ENCODE data around the gene SLC37A1. TPM values are rescaled to one million over a fixed set of nuclear protein-coding genes. Genes with fewer than 3 reads are reported as not detected.
A peak's percentile ranks its signal among the peaks of the same experiment; 100 is the strongest.

Gene SLC37A1
- total RNA-seq, 1 experiment from 2014 or later, result 23.5 TPM

DNA sequence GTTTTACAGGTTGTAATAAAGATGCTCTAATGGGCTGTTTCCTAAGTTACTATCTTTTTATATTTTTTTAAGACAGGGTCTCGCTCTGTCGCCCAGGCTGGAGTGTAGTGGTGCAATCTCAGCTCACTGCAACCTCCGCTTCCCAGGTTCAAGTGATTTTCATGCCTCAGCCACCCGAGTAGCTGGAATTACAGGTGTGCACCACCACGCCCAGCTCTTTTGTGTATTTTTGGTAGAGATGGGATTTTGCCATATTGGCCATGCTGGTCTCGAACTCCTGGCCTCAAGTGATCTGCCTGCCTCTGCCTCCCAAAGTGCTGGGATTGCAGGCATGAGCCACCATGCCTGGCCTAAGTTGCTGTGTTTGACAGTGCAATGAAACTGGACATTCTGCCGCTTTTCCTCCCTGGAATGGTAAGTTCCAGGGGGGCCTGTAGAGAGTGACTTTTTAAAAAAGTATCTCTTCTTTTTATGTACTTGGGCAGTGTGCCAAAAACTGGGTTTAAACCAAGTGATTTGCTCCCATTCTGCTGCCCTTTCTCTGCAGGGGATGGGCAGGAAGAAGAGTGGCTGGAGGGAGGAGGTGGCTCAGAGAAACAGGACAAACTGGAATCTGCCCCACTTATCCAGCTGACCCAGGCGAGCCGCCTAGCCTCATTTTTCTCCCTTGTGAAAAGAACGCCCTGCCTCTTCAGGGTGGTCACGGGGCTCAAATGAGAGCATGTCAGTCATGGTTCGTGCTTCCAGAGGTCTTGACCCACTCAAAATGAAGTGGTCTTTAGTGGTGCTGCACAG is 2.3 kb downstream of the SLC37A1 start:
- no peak for TF ChIP-seq EZH2 (IDR thresholded peaks at IDR 0.05; ENCODE audit: low read depth)
- TF ChIP-seq, protein P1, sequence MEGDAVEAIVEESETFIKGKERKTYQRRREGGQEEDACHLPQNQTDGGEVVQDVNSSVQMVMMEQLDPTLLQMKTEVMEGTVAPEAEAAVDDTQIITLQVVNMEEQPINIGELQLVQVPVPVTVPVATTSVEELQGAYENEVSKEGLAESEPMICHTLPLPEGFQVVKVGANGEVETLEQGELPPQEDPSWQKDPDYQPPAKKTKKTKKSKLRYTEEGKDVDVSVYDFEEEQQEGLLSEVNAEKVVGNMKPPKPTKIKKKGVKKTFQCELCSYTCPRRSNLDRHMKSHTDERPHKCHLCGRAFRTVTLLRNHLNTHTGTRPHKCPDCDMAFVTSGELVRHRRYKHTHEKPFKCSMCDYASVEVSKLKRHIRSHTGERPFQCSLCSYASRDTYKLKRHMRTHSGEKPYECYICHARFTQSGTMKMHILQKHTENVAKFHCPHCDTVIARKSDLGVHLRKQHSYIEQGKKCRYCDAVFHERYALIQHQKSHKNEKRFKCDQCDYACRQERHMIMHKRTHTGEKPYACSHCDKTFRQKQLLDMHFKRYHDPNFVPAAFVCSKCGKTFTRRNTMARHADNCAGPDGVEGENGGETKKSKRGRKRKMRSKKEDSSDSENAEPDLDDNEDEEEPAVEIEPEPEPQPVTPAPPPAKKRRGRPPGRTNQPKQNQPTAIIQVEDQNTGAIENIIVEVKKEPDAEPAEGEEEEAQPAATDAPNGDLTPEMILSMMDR (conservative IDR thresholded peaks at IDR 0.05), result no peak
- Histone ChIP-seq H3F3A (ENCODE audit: insufficient read depth, low read depth) (peaks cover 49% of the 10 kb centered on the region), H3K9me3 (ENCODE audit: insufficient read depth, low read depth) (no peaks in the 10 kb centered on the region), H3K79me2 (ENCODE audit: low read depth) (peaks cover 63% of the 10 kb centered on the region), H3K4me3 (peak overlapping the region; percentile 71), H3K4me2 (peak overlapping the region; percentile 89), H2AFZ (no peak overlapping the region), H4K20me1 (ENCODE audit: insufficient read depth) (no peaks in the 10 kb centered on the region), H3K4me1 (replicated peaks; ENCODE audit: insufficient read depth) (peaks cover 40% of the 10 kb centered on the region), H3K36me3 (ENCODE audit: low read depth) (peaks cover 13% of the 10 kb centered on the region), H3K27ac (peak overlapping the region; percentile 93), H3K27me3 (ENCODE audit: insufficient read depth, low read depth) (no peaks in the 10 kb centered on the region), H3K9me2 (ENCODE audit: insufficient read depth) (no peaks in the 10 kb centered on the region)
- DNase-seq, result peak; percentile 78 to 93
- intact Hi-C loops (cut with micrococcal nuclease; ENCODE audit: unreplicated experiment), result loop anchor here (10.0 kb wide), 1 partner anchor 131 kb away; no protein-coding TSS in a partner anchor
- BruUV-seq (replicated peaks), result no TSS peak
- ChIA-PET POLR2A (ENCODE audit: unreplicated experiment) (no interaction called here), CTCF (no interaction called here)

DNA sequence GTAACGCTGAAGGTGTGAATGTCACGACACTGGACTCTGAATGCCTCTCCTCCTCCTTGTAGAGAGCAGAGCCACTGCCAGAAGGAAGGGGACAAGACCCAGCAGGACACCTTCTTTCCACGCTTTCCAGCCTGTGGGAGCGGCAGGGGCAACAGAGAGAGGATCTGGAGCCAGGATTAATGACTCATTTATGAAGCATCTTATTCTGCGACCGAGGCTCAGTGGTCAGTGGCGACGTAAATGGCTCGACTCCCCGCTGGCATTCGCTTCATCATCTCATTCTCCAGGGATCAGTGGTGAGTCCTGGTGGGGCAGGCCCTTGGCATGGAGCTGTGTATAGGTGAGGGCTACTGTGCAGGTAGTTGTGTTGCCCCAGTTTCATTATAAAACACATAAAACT is 4.6 kb downstream of the SLC37A1 start:
- no TSS peak for BruUV-seq (replicated peaks)
- Histone ChIP-seq H3K4me1 (replicated peaks; ENCODE audit: insufficient read depth) (peaks cover 40% of the 10 kb centered on the region), H3K4me2 (peak overlapping the region; percentile 89), H3F3A (ENCODE audit: insufficient read depth, low read depth) (peaks cover 49% of the 10 kb centered on the region), H3K9me3 (ENCODE audit: insufficient read depth, low read depth) (no peaks in the 10 kb centered on the region), H3K9me2 (ENCODE audit: insufficient read depth) (no peaks in the 10 kb centered on the region), H4K20me1 (ENCODE audit: insufficient read depth) (no peaks in the 10 kb centered on the region), H3K27ac (peak overlapping the region; percentile 93), H3K79me2 (ENCODE audit: low read depth) (peaks cover 86% of the 10 kb centered on the region), H3K27me3 (ENCODE audit: insufficient read depth, low read depth) (no peaks in the 10 kb centered on the region), H2AFZ (no peak overlapping the region), H3K4me3 (peak overlapping the region; percentile 52; the same call in 1 of the 2 replicates), H3K36me3 (ENCODE audit: low read depth) (peaks cover 13% of the 10 kb centered on the region)
- CTCF ChIA-PET, result interaction anchor here (0.5 to 1.0 kb wide), 2 partner anchors 51 to 326 kb away, joined by 4 read pairs; no protein-coding TSS in a partner anchor
- intact Hi-C loops (cut with micrococcal nuclease; ENCODE audit: unreplicated experiment), result loop anchor here (1.0 to 10.0 kb wide), 4 partner anchors 22 to 133 kb away; partner anchors contain the start of gene RSPH1
- TF ChIP-seq, protein P1 (conservative IDR thresholded peaks at IDR 0.05), result no peak
- POLR2A ChIA-PET (ENCODE audit: unreplicated experiment), result interaction anchor here (0.6 kb wide), 1 partner anchor 294 kb away, joined by 3 read pairs; no protein-coding TSS in a partner anchor
- peak; percentile 84 to 93 for DNase-seq

DNA sequence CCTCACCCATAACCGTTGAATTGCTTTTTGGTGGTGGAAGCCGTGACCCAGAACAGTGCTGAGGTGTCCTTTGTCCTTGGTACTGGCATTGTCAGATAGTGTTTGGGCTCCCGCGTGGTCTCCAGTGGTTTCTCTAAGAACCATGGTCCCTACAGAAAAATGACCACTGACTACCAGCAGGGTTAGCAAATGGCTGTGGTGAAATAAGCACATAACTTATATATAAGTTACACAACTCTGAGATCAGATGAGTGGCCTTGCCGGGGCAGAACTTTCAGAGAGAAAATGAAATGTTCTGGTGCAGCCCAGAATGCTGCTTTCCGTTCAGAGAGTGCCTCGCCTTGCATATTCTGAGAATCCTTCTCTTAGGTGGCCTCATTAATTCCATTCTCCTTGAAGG is 5.0 kb downstream of the SLC37A1 start:
- peak overlapping the region; percentile 89 for H3K4me2 ChIP-seq
- TF ChIP-seq EZH2 (IDR thresholded peaks at IDR 0.05; ENCODE audit: low read depth), result no peak
- H3K4me3 ChIP-seq, result peak overlapping the region; percentile 37; the same call in 1 of the 2 replicates
- peak overlapping the region; percentile 93 for H3K27ac ChIP-seq
- DNase-seq, result no peak
- H3K4me1 ChIP-seq (replicated peaks; ENCODE audit: insufficient read depth), result peaks cover 40% of the 10 kb centered on the region
- no TSS peak for BruUV-seq (replicated peaks)
- H3F3A ChIP-seq (ENCODE audit: insufficient read depth, low read depth), result peaks cover 49% of the 10 kb centered on the region
- H3K79me2 ChIP-seq (ENCODE audit: low read depth), result peaks cover 90% of the 10 kb centered on the region
- peaks cover 13% of the 10 kb centered on the region for H3K36me3 ChIP-seq (ENCODE audit: low read depth)
- H4K20me1 ChIP-seq (ENCODE audit: insufficient read depth), result no peaks in the 10 kb centered on the region
- H3K27me3 ChIP-seq (ENCODE audit: insufficient read depth, low read depth), result no peaks in the 10 kb centered on the region
- ChIA-PET POLR2A (ENCODE audit: unreplicated experiment) (interaction anchor here (0.6 kb wide), 1 partner anchor 295 kb away, joined by 3 read pairs; no protein-coding TSS in a partner anchor), CTCF (interaction anchor here (0.5 to 1.0 kb wide), 2 partner anchors 51 to 326 kb away, joined by 4 read pairs; no protein-coding TSS in a partner anchor)
- no peaks in the 10 kb centered on the region for H3K9me2 ChIP-seq (ENCODE audit: insufficient read depth)
- H3K9me3 ChIP-seq (ENCODE audit: insufficient read depth, low read depth), result no peaks in the 10 kb centered on the region
- intact Hi-C loops (cut with micrococcal nuclease; ENCODE audit: unreplicated experiment), result loop anchor here (1.0 to 10.0 kb wide), 4 partner anchors 22 to 134 kb away; partner anchors contain the start of gene RSPH1
- H2AFZ ChIP-seq, result no peak overlapping the region
